DMS 273 treated with DMSO at 0.1 percent for 48 hours (cell line): ENCODE measurements around the gene BPGM.

Experiments
- DNase-seq: peaks from one replicate; lab custom pipeline; 2025; lab: John Stamatoyannopoulos, UW

The BPGM gene

GRCh38 chr7:134720091-134720935 is 73.7 kb downstream of the BPGM start:
- DNase-seq = no peak

- DNase-seq = no peak
These were observed 74.5 kb downstream of the BPGM start for GRCh38 chr7:134721171-134721570.

- no peak for DNase-seq
These were observed 76.2 kb downstream of the BPGM start for GRCh38 chr7:134722786-134723322.

- DNase-seq = no peak
These were observed 77.2 kb downstream of the BPGM start for GRCh38 chr7:134723892-134724291.

- no peak for DNase-seq
These were observed 78.0 kb downstream of the BPGM start for GRCh38 chr7:134724606-134725005.

GRCh38 chr7:134726581-134726980 is 79.9 kb downstream of the BPGM start:
- DNase-seq = no peak

- no peak for DNase-seq
These were observed 81.1 kb downstream of the BPGM start for GRCh38 chr7:134727711-134728110.
